ENCODE data around the gene CDC42EP5. TPM values are rescaled to one million over a fixed set of nuclear protein-coding genes. Genes with fewer than 3 reads are reported as not detected.

The CDC42EP5 gene
- total RNA-seq, 4 donors from 2014 or later: 6.0 to 39.4 (median 9.8) TPM

GRCh38 chr19:54436628-54437252, 36.4 kb downstream of the CDC42EP5 start:
- TF ChIP-seq POLR2A (IDR thresholded peaks at IDR 0.05) (no peak), CTCF (IDR thresholded peaks at IDR 0.05) (no peak)
- peaks cover 0 to 14% (median under 1%) of the 10 kb centered on the region in 4 donors for H3K27me3 ChIP-seq
- 79 to 81% methylated on average over 9 to 10 of the region's 10 CpGs for WGBS, 2 donors
- H3K4me3 ChIP-seq: no peak overlapping the region
- no peak for DNase-seq
- peaks cover 7 to 42% (median 12%) of the 10 kb centered on the region in 3 donors for H3K4me1 ChIP-seq
- no peak overlapping the region for H3K27ac ChIP-seq
- H3K9me3 ChIP-seq: no peaks in the 10 kb centered on the region
- intact Hi-C loops (cut with DNase I): no loop called here
- H3K36me3 ChIP-seq: peaks cover 0 to 11% (median 0%) of the 10 kb centered on the region in 3 donors

GRCh38 chr19:54436031-54436523, 37.0 kb downstream of the CDC42EP5 start:
- Histone ChIP-seq H3K27me3 (peaks cover 0 to 21% (median 2%) of the 10 kb centered on the region in 4 donors), H3K4me3 (no peak overlapping the region), H3K36me3 (peaks cover 0 to 11% (median 0%) of the 10 kb centered on the region in 3 donors), H3K27ac (no peak overlapping the region), H3K9me3 (no peaks in the 10 kb centered on the region), H3K4me1 (peaks cover 7 to 48% (median 16%) of the 10 kb centered on the region in 3 donors)
- DNase-seq: no peak
- WGBS, 2 donors: 0 to 58% methylated on average over 1 to 11 of the region's 15 CpGs
- intact Hi-C loops (cut with DNase I): no loop called here
- TF ChIP-seq POLR2A (IDR thresholded peaks at IDR 0.05): no peak
- no peak for TF ChIP-seq CTCF (IDR thresholded peaks at IDR 0.05)

GRCh38 chr19:54435551-54436016, 37.5 kb downstream of the CDC42EP5 start:
- H3K4me3 ChIP-seq: no peak overlapping the region
- no peak for TF ChIP-seq POLR2A (IDR thresholded peaks at IDR 0.05)
- TF ChIP-seq CTCF (IDR thresholded peaks at IDR 0.05): no peak
- H3K36me3 ChIP-seq: peaks cover 0 to 7% (median 0%) of the 10 kb centered on the region in 3 donors
- no peak for DNase-seq
- H3K4me1 ChIP-seq: peaks cover 12 to 53% (median 21%) of the 10 kb centered on the region in 3 donors
- H3K27ac ChIP-seq: no peak overlapping the region
- H3K9me3 ChIP-seq: no peaks in the 10 kb centered on the region
- peaks cover 0 to 26% (median 5%) of the 10 kb centered on the region in 4 donors for H3K27me3 ChIP-seq
- intact Hi-C loops (cut with DNase I): no loop called here
- 32% methylated on average over 4 of the region's 16 CpGs; no CpG with 5 or more reads in 1 of the 2 donors for WGBS, 2 donors

- no peak for DNase-seq
- Histone ChIP-seq H3K4me3 (no peak overlapping the region), H3K27me3 (peaks cover 4 to 33% (median 10%) of the 10 kb centered on the region in 4 donors), H3K9me3 (no peaks in the 10 kb centered on the region), H3K4me1 (peaks cover 19 to 61% (median 26%) of the 10 kb centered on the region in 3 donors), H3K27ac (no peak overlapping the region), H3K36me3 (no peaks in the 10 kb centered on the region)
- intact Hi-C loops (cut with DNase I): no loop called here
- TF ChIP-seq POLR2A (IDR thresholded peaks at IDR 0.05) (no peak), CTCF (IDR thresholded peaks at IDR 0.05) (no peak)
- 10 to 20% methylated on average over 4 to 8 of the region's 11 CpGs for WGBS, 2 donors
These were observed 38.3 kb downstream of the CDC42EP5 start for GRCh38 chr19:54434873-54435214.

GRCh38 chr19:54434112-54434872, 38.8 kb downstream of the CDC42EP5 start:
- no peaks in the 10 kb centered on the region for H3K36me3 ChIP-seq
- intact Hi-C loops (cut with DNase I): no loop called here
- DNase-seq: no peak
- H3K4me3 ChIP-seq: no peak overlapping the region
- no peak for TF ChIP-seq CTCF (IDR thresholded peaks at IDR 0.05)
- no peak for TF ChIP-seq POLR2A (IDR thresholded peaks at IDR 0.05)
- 49 to 62% methylated on average over 10 to 15 of the region's 23 CpGs for WGBS, 2 donors
- peaks cover 19 to 62% (median 26%) of the 10 kb centered on the region in 3 donors for H3K4me1 ChIP-seq
- no peak overlapping the region for H3K27ac ChIP-seq
- H3K27me3 ChIP-seq: peaks cover 4 to 39% (median 14%) of the 10 kb centered on the region in 4 donors
- H3K9me3 ChIP-seq: no peaks in the 10 kb centered on the region

Data from esophagus squamous epithelium (tissue), 5 donors.